ENCODE measurements around the gene TMEM248.

DNA sequence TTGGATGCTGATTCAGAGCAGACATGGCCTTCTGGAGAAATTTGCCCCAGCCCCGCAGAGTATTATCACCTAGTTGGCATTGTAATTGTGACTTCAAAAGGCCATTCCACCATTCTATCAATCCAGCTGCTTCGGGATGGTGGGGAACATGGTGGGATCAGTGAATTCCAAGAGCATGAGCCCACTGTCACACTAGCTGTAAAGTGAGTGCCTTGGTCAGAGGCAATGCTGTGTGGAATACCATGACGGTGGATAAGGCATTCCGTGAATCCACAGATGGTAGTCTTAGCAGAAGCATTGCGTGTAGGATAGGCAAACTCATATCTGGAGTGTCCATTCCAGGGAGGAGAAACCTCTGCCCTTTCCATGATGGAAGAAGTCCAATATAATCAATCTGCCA lies 13.3 kb upstream of the TMEM248 start:
- TF ChIP-seq NANOG (IDR thresholded peaks at IDR 0.05; ENCODE audit: borderline replicate concordance) (no peak), EZH2 (IDR thresholded peaks at IDR 0.05; ENCODE audit: low read depth, unreplicated experiment) (no peak)
- TF ChIP-seq, protein P1, sequence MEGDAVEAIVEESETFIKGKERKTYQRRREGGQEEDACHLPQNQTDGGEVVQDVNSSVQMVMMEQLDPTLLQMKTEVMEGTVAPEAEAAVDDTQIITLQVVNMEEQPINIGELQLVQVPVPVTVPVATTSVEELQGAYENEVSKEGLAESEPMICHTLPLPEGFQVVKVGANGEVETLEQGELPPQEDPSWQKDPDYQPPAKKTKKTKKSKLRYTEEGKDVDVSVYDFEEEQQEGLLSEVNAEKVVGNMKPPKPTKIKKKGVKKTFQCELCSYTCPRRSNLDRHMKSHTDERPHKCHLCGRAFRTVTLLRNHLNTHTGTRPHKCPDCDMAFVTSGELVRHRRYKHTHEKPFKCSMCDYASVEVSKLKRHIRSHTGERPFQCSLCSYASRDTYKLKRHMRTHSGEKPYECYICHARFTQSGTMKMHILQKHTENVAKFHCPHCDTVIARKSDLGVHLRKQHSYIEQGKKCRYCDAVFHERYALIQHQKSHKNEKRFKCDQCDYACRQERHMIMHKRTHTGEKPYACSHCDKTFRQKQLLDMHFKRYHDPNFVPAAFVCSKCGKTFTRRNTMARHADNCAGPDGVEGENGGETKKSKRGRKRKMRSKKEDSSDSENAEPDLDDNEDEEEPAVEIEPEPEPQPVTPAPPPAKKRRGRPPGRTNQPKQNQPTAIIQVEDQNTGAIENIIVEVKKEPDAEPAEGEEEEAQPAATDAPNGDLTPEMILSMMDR (conservative IDR thresholded peaks at IDR 0.05; ENCODE audit: low read depth in 2 of 2), result no peak
